ENCODE results near the gene FIGN.

FIGN gene

DNA sequence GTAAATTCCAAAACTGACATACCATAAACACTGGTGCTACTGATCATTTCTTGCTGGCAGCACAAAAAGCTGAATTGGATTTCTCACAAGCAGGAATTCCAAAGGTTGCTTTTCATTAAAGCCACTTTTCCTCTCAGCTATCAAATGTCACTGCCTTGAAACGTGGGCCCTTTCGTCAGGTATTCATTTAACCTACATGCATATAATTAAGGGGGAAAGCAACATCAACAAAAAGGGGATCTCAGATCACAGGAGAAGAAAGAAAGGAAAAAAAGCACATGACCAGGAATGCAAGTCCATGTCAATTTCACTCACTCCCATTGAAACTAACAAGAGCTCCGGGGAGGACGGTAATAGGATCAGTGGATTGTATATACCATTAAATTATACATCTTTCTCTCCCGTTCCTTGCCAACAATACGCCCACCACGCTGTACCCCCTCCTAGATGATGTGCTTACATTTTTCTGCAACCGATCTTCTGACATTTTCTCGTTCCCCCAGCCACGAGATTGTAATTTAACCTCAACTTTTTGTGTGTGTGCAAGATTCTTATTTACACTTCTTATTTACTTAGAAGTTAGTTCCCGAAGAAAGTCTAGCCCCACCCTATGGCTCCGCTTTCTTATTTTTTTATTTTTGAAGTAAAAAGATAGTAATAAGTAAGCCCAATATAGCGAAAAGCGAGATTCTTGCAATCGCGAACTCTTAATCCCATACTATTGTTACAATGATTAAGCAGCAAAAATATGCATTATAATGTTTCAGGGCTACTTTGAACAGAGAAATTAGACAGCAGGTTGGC lies 725 bp downstream of the FIGN start:
- DNase-seq, result no peak

DNA sequence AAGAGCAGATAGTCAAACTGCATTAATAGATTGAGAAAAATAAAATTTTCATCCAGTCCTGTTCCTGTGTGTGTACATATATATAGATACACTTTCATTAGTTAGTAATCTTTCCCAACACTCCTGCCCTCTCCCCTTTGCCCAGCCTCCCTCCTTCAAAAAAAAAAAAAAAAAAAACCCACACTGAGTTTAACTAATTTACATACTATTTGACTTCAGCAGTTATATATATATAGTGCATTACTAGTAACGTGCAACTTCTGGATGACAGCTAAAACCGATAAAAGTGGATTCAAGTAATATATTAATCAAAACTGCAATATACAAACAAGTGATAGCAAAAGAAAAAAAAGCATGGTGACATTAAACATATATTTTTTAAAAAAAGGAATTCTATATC lies 1.4 kb downstream of the FIGN start:
- DNase-seq, result no peak

DNA sequence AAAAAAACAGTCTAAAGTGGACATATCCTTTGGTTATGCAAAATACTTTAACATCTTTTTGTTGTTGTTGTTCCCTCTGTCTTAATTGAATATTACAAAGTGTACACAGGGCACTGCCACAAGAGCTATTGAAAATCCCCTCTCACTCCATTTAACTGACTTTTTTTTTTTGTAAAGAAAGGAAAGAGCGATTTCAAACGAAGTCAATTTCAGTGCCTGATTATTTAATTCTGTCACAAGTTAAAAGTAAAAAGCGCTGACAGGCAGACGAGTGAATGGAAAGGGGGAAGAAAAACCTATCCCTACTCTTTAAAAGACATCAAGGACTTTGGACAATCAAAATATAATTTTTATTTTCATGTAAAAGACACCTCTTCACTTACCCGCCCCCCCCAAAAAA lies 1.9 kb downstream of the FIGN start:
- DNase-seq, result no peak

DNA sequence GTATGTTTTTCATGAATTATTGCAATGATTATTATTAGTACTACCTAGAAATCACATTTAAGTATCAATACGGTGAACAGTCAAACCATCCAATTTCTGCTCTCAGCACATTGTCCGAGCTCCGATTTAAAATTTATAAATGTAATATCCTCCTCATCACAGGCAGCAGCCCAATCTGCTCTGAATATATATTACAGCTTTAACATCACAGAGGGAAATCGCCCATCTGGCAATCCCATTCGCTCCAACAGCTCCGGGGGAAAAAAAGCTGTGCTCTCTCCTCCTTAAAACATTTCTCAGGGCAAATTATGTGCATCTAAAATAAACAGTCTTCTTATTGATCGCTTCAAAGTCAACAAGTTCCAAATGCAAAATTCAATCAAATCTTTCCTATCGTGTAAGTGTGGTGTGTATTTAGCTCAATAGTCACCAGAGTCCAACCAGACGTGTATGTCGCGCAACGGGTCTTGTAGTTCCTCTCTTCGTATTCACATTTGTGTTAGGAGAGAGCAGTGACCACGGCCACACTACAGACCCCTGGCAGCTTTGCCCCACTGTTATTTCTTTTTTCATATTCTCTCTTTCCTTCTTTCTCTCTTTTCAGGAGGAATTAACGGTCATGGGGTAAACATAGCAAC lies 2.4 kb downstream of the FIGN start:
- no peak for DNase-seq

DNA sequence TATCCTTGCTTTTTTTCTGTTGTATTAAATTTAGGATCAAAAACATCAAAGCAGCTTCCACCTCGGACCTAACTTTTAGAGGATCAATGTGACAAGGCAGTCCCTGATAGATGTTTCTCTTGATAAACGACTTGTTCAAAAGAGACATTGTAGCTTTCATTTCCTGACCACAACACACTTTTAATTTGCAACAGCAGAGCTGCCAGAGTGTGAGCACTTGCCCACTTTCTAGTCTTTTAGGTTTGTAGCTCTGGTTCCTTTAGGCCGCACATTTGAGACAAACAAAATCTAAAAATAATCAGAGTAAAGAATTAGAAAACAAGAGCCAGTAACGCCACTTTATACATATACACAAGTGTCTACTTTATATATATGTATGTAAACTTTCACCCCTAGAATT lies 3.1 kb downstream of the FIGN start:
- DNase-seq, result no peak

GRCh38 chr2:163731735-163732134 lies 4.1 kb downstream of the FIGN start:
- DNase-seq, result no peak

- no peak for DNase-seq
Measured at GRCh38 chr2:163730556-163730955, 5.3 kb downstream of the FIGN start.

DNA sequence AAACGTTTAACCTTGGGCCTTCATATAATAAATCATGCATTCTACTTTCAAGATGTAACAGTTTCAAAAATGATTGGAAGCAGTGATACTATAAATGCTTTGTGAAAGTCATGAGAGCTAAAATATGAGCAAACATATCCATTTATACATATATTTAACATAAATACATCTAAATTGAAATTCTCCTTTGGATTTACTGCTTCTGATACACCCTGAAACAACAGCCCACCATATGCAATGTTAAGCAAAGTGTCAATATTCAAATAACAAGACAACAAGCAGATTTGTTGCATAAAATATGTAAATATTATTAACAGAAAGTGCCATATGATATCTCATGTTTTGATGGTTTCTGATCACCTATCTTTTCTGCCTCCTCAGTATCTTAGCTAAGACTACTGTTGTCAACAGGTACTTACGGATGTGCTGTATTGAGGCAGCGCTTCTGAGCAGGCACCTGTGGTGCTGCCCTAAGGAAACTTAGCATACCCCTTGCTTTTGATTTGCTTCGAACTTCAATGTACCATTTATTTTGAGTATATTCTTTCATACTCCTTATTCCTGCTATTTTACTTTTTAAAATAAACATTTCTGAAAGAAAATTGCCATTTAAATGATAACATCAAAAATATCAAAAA lies 6.1 kb downstream of the FIGN start:
- no peak for DNase-seq

DNA sequence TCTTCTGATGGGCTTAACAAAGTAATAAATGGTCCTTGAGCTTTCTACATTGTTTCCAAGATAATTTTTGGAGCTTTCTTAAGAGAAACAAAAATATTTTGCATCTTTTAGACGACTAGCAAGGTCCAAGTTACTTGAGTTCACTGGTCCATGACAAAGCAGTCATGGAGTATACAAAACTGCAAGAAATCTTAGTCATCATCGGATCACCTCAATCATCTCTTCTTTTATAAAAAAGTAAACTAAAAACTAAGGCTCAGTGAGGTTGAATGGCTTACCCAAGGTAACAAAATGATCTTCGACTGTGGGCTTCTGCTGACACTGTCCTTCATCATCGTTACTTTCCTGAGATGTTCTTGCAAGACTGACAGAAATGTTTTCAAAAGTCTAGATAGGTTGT lies 11.9 kb downstream of the FIGN start:
- DNase-seq, result no peak

DNA sequence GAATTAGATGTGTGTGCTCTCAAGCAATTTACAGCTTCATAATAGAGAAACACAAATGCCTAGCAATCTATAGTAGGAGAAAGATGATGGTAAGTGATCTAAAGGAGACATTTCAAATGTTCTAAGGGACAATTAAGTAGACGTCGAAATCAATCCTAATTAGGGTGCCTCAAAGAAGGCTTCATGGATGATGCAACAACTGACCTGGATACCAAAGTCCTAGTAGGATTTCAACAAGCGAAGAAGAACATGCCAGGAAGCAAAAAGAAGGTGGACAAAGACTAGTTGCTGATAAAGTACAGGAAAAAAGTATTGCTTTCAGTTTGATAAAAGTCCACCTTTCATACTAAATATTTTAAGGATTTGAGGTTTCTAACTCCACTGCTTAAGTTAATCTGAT lies 12.5 kb downstream of the FIGN start:
- no peak for DNase-seq

DNA sequence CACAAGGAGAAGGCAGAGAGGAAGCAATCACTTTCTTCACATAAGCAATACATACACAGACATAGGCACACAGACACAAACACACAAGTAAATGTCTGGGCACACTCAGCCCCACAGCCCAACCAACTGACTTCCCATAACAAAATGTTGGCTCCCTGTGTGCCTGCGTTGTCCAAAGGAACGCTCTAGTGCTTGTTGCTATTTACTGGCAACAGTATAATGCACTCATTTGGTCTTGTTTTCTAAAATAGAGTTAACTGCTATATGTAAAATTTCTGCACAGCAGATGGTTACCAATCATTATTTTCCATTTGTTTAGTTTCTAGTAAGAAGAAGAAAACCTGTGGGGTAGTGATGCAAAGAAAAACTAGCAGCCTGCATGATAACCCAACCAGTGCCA lies 16.5 kb downstream of the FIGN start:
- DNase-seq, result no peak

DNA sequence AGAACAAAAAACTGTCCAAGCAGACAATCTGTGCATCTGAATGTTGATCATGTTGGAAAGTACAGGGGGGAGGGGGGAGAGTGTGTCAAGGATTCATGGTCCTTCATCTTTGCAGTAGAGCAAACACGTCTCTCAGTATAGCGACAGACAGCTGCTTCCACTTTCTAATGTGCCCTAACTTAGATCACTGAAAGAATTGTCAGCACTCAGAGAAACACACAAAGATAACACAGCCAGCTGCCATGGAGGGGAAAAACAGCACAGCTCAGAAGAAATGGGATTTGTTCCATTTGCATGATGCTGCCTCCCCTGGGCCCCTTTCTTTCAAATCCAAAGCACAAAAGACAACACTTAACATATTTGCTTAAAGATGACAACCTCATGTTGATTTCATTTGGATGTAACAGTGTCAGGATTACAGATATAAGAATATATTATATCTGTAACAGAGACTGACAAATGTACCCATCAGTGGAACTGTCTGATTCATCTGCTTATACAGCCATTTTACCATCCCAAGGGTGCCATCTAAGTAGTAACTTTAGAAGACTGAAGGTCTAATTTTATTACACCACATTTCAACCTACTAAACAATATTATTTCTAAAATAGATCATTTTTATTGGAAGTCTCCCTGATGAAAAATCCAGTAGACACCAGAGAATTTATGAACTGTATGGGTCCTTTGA lies 17.7 kb downstream of the FIGN start:
- no peak for DNase-seq

DNA sequence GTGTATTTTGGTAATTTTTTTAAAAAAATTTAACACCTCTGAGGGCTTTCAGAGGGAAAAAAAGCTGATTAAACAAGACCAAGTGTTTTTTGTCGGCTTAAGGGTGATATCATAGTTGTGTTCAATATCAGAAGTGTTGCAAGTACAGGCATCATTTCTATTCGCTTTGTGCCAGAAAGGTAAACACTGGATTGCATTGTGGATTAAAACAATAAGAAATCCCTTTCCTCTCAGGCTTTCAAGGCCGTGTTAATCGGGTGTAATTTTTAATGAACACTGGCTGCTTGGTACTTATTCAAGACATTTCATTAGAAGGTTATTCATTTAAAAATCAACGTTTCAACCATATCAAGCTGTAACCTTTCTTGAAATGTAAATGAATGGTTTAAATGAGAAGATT lies 18.3 kb downstream of the FIGN start:
- DNase-seq, result no peak

DNA sequence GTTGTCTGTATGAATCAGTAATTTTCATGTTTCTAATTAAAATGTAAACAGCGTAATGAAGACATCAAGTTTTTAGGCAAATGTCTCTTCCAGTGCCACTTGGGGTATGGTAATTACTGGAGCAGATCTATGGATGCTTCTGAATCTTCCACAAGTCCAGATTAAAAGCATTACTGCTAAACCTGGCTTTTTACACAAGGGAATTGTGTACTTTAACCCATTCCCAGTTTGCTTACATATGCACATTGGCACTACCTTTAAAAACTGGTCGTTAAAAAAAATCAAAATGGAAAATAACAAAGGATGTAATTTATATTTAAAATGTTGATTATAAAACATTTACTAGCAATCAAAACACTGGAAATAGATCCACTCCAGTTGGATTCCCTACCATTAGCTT lies 19.7 kb downstream of the FIGN start:
- DNase-seq, result no peak

DNA sequence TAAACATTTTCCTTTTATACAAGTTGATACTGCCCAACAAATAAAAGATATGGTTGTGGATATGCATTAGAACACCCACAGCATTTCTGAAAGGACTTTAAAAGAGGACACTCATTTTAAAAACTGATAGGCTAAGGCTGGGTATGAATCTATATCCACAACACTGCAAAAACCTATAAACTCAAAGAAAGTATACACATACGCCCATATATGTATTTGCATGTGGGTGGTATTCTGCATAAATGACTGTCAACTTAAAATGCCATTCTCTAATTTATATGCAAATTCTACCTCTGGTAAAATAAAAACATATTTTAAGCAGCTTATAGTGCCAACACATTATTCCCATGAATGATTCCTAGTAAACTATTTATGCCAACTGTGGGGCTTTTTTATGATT lies 20.1 kb downstream of the FIGN start:
- DNase-seq, result no peak

DNA sequence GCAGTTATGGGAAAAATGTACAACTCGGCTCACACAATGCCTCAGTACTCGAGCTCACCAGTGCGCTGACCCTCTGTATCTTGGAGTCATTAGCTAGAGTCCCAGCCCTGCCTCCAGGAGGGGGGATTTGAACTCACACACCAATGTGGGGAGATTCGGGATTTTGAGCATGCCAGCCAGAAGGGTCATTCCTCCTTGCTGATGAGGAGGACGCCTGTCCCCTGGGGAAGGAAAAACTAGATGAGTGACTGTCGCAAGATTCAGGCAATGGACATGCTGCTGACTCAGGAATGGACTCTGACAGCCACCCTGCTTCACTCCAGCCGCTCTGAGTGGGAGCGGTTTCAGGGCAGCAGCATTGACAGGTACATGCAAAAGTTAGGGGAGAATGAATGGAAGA lies 20.6 kb downstream of the FIGN start:
- no peak for DNase-seq

DNA sequence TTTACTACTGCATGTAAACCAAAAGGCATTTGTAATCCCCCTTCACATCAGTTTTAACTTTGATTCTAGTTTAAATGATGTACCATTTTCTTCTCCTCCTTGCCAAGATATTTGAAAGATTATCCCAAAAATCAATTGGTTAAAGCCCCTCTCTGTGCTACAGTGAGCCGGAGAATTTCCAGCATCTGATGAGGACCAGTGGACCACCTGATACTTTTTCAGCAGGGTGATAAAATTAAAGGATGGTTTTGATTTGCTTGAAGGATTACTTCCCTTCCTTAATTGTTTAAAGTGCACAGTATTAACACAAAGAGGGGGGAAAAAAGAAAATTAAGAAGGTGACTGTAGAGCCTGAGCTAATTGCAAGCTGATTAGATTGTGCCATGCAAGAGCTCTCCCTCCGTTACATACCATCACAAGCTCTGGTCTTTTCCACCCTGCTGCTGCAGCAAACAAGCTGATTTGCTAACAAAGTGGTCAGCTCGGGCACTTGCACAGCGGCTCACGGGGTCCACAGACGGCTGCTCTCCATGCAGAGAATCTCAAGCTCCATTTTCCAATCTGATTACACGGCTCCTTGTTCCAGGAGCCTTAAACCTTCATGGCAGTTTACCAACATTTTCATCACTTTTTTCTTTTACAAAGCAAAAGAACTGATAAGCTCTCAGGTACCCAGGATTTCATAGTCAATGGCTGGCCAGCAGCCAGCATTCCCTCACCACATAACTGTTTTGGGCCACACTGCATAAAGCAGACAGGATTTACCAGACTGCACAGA lies 22.1 kb downstream of the FIGN start:
- no peak for DNase-seq

GRCh38 chr2:163711699-163712098 lies 24.1 kb downstream of the FIGN start:
- no peak for DNase-seq

DNA sequence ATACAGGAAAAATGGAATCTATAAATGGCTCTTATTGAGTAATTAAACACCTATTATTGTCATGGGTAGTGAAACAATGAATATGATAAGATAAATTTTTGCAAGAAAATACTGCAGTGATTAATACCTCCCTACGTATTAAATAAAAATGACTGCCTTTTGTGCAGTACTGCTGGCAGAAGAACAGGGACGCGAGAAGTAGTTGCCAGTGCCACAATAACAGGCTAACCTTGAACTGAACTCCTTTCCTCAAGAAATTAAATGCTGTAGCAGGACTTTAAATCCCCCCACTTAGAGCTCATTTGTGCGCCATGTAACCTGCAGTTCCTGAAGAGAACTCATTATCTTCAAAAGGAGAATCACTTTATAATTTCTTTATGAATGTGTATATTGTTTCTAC lies 24.6 kb downstream of the FIGN start:
- no peak for DNase-seq

- no peak for DNase-seq
Measured at GRCh38 chr2:163709270-163709669, 26.5 kb downstream of the FIGN start.

DNA sequence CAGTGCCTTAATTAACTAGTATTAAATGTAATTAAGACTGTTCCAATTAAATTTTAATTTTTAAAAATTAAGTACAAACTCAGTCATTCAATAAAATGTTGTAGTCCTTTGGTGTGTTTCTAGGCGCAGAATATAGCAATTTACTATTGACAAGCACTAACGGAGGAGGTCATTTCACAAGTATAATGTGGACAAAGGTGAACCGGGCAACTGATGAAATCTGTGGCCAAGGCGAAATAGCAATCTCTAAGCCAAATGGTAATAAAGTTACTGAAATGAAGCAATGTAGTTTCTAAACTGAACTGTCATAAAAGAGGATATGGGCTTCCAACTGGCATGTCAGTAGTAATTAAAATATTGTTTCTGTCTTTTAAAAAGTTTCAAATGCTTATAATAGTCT lies 27.5 kb downstream of the FIGN start:
- no peak for DNase-seq

DNA sequence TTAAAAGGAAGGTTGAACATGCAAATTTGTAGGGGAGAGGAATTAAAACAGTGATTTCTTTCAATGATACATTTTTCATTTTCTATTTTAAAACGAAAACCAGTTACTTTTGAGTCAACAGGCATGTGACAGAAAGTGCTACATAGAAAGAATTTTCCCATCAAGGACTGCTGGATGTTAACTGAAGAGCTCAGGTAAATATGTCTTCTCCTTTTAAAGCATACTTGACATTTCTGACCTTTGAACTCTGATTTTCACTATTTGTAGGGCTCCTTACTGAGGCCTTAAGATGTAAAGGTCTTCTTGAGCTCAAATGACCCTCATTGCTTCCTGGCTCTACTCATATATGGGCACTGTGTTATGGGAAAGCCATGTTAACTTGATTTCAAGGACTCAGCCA lies 32.4 kb downstream of the FIGN start:
- no peak for DNase-seq

Data from stimulated activated CD4-positive, alpha-beta T cell treated with anti-CD3 and anti-CD28 coated beads, Interleukin-15, amount 100 ng/mL, for 24 hours (primary cell).